Cardiac fibroblast (primary cell): ENCODE results near the gene SHC1.
"Not testable (repeated sequence)": the region's sequence is repeated elsewhere in the genome, so short reads cannot be mapped to it uniquely, and the experiment has no call there.

ENCODE experiments used
- DNase-seq, 2 donors: peaks; one replicate each; pipeline versions ENCODE4 v3.0.0 to v3.0.0-alpha.2; 2010; ENCODE audit warnings: low read depth in 2 of 2
- H3K4me3 ChIP-seq, 2 donors: replicated peaks in 1 of 2; 1 replicate in 1 of 2; 2 replicates in 1 of 2; pipeline ENCODE4 v1.5.1; 2011; ENCODE audit warnings: low read depth in 2 of 2, low read length in 2 of 2, mild to moderate bottlenecking in 2 of 2, moderate library complexity in 1 of 2
- TF ChIP-seq, protein P1 (sequence below): IDR thresholded peaks from one replicate; pipeline ENCODE4 v1.5.1; 2011; ENCODE audit warnings: low read depth, mild to moderate bottlenecking, low read length, inconsistent platforms

The SHC1 gene

DNA sequence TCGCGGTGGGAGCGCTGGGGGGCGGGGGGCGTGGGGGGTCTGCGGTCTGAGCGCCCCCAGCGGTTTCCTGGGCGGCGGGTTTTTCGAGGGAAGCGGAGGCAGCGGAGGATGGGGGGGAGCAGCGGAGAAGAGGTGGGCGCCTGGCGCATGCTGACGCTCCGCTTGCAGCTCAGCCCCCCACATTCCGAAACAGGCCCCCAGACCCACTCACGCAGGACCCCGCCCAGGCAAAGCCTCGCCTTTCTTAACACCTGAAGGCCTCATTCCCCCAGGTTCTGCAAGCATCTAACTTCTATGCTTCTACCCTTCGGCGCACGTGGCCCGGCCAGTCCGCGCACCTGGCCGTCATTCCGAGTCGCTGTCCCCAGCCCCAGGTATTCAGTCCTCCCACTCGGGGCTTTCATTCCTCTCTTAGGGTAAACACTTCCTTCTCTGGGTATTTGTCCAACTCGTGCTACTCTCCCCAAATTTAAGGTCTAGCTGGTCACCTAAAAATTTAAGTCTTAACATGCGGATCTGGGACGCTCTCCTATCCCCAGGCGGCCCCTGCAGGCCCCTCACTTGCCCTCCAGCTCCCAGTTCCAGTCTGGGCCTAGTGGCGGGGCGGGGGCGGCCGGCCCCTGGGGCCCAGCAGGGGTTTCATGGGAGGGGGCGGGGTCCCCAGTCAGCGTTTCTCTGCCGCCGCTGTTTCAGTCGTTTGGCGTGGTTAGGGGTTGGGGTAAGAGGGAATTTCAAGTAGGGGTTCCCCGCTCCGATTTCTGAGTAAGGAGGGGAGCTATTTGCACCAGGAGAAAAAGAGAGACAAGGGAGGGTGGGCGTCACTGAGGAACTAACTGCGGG is 29.2 kb upstream of the SHC1 start:
- peak overlapping the region; percentile 68 to 70 for H3K4me3 ChIP-seq
- TF ChIP-seq, protein P1, sequence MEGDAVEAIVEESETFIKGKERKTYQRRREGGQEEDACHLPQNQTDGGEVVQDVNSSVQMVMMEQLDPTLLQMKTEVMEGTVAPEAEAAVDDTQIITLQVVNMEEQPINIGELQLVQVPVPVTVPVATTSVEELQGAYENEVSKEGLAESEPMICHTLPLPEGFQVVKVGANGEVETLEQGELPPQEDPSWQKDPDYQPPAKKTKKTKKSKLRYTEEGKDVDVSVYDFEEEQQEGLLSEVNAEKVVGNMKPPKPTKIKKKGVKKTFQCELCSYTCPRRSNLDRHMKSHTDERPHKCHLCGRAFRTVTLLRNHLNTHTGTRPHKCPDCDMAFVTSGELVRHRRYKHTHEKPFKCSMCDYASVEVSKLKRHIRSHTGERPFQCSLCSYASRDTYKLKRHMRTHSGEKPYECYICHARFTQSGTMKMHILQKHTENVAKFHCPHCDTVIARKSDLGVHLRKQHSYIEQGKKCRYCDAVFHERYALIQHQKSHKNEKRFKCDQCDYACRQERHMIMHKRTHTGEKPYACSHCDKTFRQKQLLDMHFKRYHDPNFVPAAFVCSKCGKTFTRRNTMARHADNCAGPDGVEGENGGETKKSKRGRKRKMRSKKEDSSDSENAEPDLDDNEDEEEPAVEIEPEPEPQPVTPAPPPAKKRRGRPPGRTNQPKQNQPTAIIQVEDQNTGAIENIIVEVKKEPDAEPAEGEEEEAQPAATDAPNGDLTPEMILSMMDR: no peak
- no peak for DNase-seq

DNA sequence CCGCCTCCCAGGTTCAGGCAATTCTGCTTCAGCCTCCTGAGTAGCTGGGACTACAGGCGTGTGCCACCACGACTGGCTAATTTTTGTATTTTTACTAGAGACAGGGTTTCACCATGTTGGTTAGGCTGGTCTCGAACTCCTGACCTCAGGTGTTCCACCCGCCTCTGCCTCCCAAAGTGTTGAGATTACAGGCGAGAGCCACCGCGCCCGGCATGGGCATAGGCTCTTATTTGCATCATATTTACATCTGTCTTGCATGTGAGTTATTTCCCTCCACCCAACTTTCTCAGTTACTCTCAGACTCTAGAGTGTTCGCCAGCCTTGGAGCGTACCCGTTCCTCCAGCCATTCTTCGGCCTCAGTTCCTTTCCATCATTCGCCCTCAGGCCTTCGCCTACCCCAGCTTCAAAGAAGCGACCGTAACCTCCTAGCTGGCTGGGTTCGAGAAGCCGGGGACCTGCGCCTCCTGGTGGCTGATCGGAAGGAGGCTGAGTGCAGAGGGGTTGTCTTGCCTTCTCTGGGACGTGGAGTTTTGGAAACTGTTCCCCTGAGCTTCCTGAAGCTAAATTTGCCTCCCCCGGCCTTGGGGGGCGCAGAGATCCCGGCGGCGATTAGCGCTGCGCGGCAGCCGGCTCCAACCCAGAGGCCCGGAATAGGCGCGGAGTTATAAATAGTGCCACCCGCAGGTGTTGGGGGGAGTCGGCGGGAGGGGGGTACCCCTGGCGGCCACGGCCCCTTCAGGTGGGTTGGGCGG is 28.4 kb upstream of the SHC1 start:
- peak overlapping the region; percentile 28 to 34 for H3K4me3 ChIP-seq
- TF ChIP-seq, protein P1: peak; percentile 96
- peak; percentile 79 to 83 for DNase-seq

DNA sequence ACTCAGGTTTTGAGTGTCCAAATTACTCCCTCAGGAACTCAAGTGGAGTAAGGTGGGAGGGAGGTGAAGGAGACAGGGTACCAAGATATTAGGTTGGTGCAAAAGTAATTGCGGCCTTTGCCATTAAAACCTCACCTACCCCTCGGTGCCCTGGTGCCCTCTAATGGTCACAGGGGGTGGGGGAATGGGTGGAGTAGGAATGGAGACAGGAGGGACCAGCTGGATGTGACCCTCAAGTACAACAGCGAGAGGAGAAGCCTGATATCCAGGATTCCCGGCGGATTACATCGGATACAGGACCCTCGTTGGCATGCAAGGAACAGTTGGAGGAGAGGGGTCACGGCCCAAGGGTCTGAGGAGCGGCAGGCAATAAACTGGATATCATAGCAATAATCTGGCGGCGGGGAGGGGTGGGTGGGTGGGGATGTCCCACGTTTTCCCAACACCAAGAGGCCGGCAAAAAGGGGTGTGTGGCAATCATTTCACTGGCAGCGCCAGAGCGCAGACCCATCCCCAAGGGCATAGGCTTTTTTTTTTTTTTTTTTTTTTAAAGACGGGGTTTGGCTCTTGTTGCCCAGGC is 27.7 kb upstream of the SHC1 start:
- TF ChIP-seq, protein P1: peak; percentile 15
- DNase-seq: no peak
- no peak overlapping the region for H3K4me3 ChIP-seq

DNA sequence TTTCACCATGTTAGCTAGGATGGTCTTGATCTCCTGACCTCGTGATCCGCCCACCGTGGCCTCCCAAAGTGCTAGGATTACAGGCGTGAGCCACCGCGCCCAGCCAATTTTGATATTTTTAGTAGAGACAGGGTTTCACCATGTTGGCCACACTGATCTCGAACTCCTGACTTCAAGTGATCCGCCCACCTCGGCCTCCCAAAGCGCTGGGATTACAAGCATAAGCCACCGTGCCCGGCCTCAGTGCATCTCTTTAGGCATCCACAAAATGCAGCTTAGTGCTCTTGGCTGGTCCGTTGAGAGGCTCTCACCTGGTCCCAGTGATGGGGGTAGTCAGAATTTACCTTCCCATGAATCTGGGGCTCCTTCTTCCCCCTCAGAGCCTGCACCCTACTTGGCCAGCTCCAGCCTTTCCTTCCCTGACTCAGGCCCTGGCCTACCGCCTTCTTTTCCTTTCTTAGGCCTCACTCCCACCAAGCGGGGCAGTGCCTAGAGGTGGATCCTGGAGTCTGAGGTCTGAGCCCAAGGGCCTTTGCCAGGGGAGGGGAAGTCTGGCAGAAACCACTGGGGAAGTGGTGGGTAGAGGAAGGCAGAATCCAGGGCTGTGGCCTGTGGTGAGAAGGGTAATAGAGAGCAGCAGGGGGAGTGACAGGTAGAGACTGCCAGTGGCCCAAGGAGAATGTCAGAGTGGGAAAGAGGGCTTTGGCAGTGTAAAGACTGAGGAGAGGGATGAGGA is 26.6 kb upstream of the SHC1 start:
- no peak for DNase-seq
- TF ChIP-seq, protein P1: no peak
- H3K4me3 ChIP-seq: no peak overlapping the region

DNA sequence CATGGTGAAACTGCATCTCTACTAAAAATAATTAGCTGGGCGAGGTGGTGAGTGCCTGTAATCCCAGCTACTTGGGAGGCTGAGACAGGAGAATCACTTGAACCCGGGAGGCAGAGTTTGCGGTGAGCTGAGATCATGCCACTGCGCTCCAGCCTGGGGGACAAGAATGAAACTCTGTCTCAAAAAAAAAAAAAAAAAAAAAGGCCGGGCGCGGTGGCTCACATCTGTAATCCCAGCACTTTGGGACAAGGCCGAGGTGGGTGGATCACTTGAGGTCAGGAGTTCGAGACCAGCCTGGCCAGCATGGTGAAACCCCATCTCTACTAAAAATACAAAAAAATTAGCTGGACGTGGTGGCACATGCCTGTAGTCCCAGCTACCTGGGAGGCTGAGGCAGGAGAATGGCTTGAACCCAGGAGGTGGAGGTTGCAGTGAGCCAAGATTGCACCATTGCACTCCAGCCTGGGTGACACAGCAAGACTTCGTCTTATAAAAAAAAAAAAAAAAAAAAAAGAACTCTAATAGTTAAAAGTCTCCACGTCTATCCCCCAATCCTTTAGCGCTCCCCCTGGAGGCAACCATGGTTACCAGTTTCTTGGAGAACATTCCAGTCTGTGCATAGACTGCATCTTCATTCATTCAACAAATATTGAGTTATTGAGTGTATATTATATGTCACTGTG is 24.9 kb upstream of the SHC1 start:
- TF ChIP-seq, protein P1: peak; percentile 39
- DNase-seq: peak; percentile 91
- not testable (repeated sequence) for H3K4me3 ChIP-seq

DNA sequence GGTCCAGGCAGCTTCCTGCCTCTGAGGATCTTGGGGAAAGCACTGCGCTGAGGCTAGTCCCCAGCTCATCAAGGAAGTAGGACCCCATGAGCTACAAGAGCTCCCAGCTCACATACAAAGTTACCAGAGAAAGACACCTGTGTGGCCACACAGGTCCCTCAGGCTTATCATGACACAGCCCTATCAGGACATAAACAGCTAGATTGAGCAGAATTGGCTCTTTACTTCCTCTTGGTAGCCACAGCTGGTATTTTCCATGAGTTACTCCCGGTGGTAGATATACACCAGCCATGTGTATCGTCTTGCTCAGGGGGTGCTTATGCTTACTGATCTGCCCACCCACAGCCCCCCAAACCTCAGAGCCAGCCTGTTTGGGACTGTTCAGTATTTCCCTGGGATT is 24.0 kb upstream of the SHC1 start:
- no peak overlapping the region for H3K4me3 ChIP-seq
- TF ChIP-seq, protein P1: no peak
- no peak for DNase-seq
